GM13977 (cell line): ENCODE data around the gene GABPB1.

Source experiments
- DNase-seq: peaks from one replicate; pipeline ENCODE4 v3.0.0; 2012; ENCODE audit warnings: low spot score
- CTCF ChIP-seq: IDR thresholded peaks from 2 replicates; pipeline ENCODE4 v1.5.1; 2012; ENCODE audit warnings: mild to moderate bottlenecking, control low read depth; ENCODE audit not compliant: insufficient read depth; ENCODE audit errors: extremely low read depth, missing control alignments
- in situ Hi-C: fragments of 300-500 bp; cut with MboI; formaldehyde crosslinking; loops from one replicate; pipeline ENCODE4 v1.12.0; 2022; ENCODE audit warnings: low sequenced_read_pairs, low pct_unique_long_range_greater_than_20kb, mixed read lengths, inconsistent platforms; ENCODE audit not compliant: unreplicated experiment

Gene GABPB1

GRCh38 chr15:50344006-50344464 lies 11.0 kb downstream of the GABPB1 start:
- in situ Hi-C loops: no loop called here
- TF ChIP-seq CTCF: no peak
- DNase-seq: no peak

GRCh38 chr15:50341616-50342136 lies 13.3 kb downstream of the GABPB1 start:
- in situ Hi-C loops: no loop called here
- TF ChIP-seq CTCF: no peak
- DNase-seq: no peak

GRCh38 chr15:50340416-50340815 lies 14.6 kb downstream of the GABPB1 start:
- DNase-seq: no peak
- no peak for TF ChIP-seq CTCF
- in situ Hi-C loops: no loop called here

GRCh38 chr15:50339717-50340116 lies 15.3 kb downstream of the GABPB1 start:
- no peak for TF ChIP-seq CTCF
- DNase-seq: no peak
- in situ Hi-C loops: no loop called here

- in situ Hi-C loops: no loop called here
- no peak for DNase-seq
These were observed 19.7 kb downstream of the GABPB1 start for GRCh38 chr15:50335251-50335650.

GRCh38 chr15:50333229-50333628 lies 21.8 kb downstream of the GABPB1 start:
- in situ Hi-C loops: no loop called here
- no peak for DNase-seq
- no peak for TF ChIP-seq CTCF

More at GRCh38 chr15:50335251-50335650, 19.7 kb downstream of the GABPB1 start:
- TF ChIP-seq CTCF: no peak
